GM18499 (cell line): ENCODE results near the gene MRPL52.

ENCODE experiments used
- ATAC-seq: cut with Tn5 transposase; IDR thresholded peaks from one replicate; pipeline ENCODE4 v1.9.1; 2021; ENCODE audit warnings: moderate number of reproducible peaks; ENCODE audit not compliant: insufficient read depth, unreplicated experiment

MRPL52 gene

GRCh38 chr14:22875748-22876319 is 46.1 kb downstream of the MRPL52 start:
- no peak for ATAC-seq

- ATAC-seq, result no peak
Observed at GRCh38 chr14:22877000-22877501, 47.4 kb downstream of the MRPL52 start.

GRCh38 chr14:22878271-22879246 is 48.9 kb downstream of the MRPL52 start:
- ATAC-seq, result no peak

- ATAC-seq, result no peak
Observed at GRCh38 chr14:22882064-22882463, 52.4 kb downstream of the MRPL52 start.

GRCh38 chr14:22882529-22883172 is 53.0 kb downstream of the MRPL52 start:
- ATAC-seq, result no peak

GRCh38 chr14:22883173-22883976 is 53.7 kb downstream of the MRPL52 start, which contains the start of gene REM2:
TSS of gene REM2 (plus strand) at chr14:22883222. CDS start at chr14:22883288, 66 bp downstream.
- no peak for ATAC-seq

- ATAC-seq, result no peak
Observed at GRCh38 chr14:22884076-22884737, 54.5 kb downstream of the MRPL52 start.
